ENCODE data around the gene SMARCD2.

SMARCD2 gene

GRCh38 chr17:63786117-63786516, 56.4 kb downstream of the SMARCD2 start:
- TF ChIP-seq GATA3 (IDR thresholded peaks at IDR 0.05; ENCODE audit: low read depth, low read length) (no peak), GATA2 (IDR thresholded peaks at IDR 0.05; ENCODE audit: low read depth, low read length) (no peak)

- no peak for TF ChIP-seq GATA2 (IDR thresholded peaks at IDR 0.05; ENCODE audit: low read depth, low read length)
- no peak for TF ChIP-seq GATA3 (IDR thresholded peaks at IDR 0.05; ENCODE audit: low read depth, low read length)
Observed at GRCh38 chr17:63785556-63785955, 56.9 kb downstream of the SMARCD2 start.

GRCh38 chr17:63783522-63783921, 59.0 kb downstream of the SMARCD2 start:
- TF ChIP-seq GATA2 (IDR thresholded peaks at IDR 0.05; ENCODE audit: low read depth, low read length) (no peak), GATA3 (IDR thresholded peaks at IDR 0.05; ENCODE audit: low read depth, low read length) (no peak)
